Ishikawa (cell line): ENCODE data around the gene CACNB2.
A peak's percentile ranks its signal among the peaks of the same experiment; 100 is the strongest.

Source experiments
- CEBPB ChIP-seq: IDR thresholded peaks from 2 replicates; pipeline ENCODE4 v1.6.1; 2012
- CREB1 ChIP-seq: IDR thresholded peaks from 2 replicates; pipeline ENCODE4 v1.6.1; 2012; ENCODE audit warnings: low read depth
- EGR1 ChIP-seq: IDR thresholded peaks from 2 replicates; pipeline ENCODE4 v1.6.1; 2012
- EP300 ChIP-seq: IDR thresholded peaks from 2 replicates; pipeline ENCODE4 v1.6.1; 2012; ENCODE audit warnings: borderline replicate concordance
- FOXM1 ChIP-seq: IDR thresholded peaks from 2 replicates; pipeline ENCODE4 v1.6.1; 2012; ENCODE audit warnings: low read depth, borderline replicate concordance
- MAX ChIP-seq: IDR thresholded peaks from 2 replicates; pipeline ENCODE4 v1.6.1; 2012
- NFIC ChIP-seq: IDR thresholded peaks from 2 replicates; pipeline ENCODE4 v1.6.1; 2012
- RAD21 ChIP-seq: IDR thresholded peaks from 2 replicates; pipeline ENCODE4 v1.6.1; 2012; ENCODE audit warnings: low read depth
- REST ChIP-seq: IDR thresholded peaks from 2 replicates; pipeline ENCODE4 v1.6.1; 2012; ENCODE audit warnings: low read depth, mild to moderate bottlenecking
- TAF1 ChIP-seq: IDR thresholded peaks from 2 replicates; pipeline ENCODE4 v1.6.1; 2012; ENCODE audit warnings: low read depth, mild to moderate bottlenecking
- TCF12 ChIP-seq: IDR thresholded peaks from 2 replicates; pipeline ENCODE4 v1.6.1; 2012; ENCODE audit warnings: low read depth
- TEAD4 ChIP-seq: IDR thresholded peaks from 2 replicates; pipeline ENCODE4 v1.6.1; 2012
- USF1 ChIP-seq: IDR thresholded peaks from 2 replicates; pipeline ENCODE4 v1.6.1; 2012
- YY1 ChIP-seq: IDR thresholded peaks from 2 replicates; pipeline ENCODE4 v1.6.1; 2012; ENCODE audit warnings: low read depth
- ZBTB7A ChIP-seq: IDR thresholded peaks from 2 replicates; pipeline ENCODE4 v1.6.1; 2012; ENCODE audit warnings: low read depth

The CACNB2 gene

GRCh38 chr10:18098201-18098600, 42.0 kb upstream of the CACNB2 start:
- TF ChIP-seq REST (no peak), EGR1 (no peak), FOXM1 (no peak), CEBPB (no peak), YY1 (no peak), ZBTB7A (no peak), TEAD4 (no peak), NFIC (no peak), USF1 (no peak), RAD21 (no peak), CREB1 (no peak), EP300 (no peak)

GRCh38 chr10:18099415-18099814, 40.8 kb upstream of the CACNB2 start:
- no peak for TF ChIP-seq REST
- no peak for TF ChIP-seq EGR1
- TF ChIP-seq CEBPB: no peak
- TF ChIP-seq TCF12: no peak
- TF ChIP-seq RAD21: no peak
- TF ChIP-seq YY1: no peak
- TF ChIP-seq ZBTB7A: no peak
- TF ChIP-seq USF1: no peak

GRCh38 chr10:18100669-18101068, 39.6 kb upstream of the CACNB2 start:
- TF ChIP-seq ZBTB7A (no peak), CREB1 (no peak), RAD21 (no peak), TCF12 (no peak), USF1 (no peak), EP300 (no peak), TEAD4 (no peak), REST (no peak), TAF1 (no peak), MAX (no peak), FOXM1 (no peak), NFIC (no peak), YY1 (no peak), EGR1 (no peak)

GRCh38 chr10:18102404-18102803, 37.8 kb upstream of the CACNB2 start:
- no peak for TF ChIP-seq TEAD4
- no peak for TF ChIP-seq NFIC
- TF ChIP-seq RAD21: no peak

- TF ChIP-seq CEBPB (no peak), RAD21 (peak; percentile 43; the same call in 1 of the 2 replicates)
These were observed 35.9 kb upstream of the CACNB2 start for GRCh38 chr10:18104223-18104872.
